HCT116 (cell line): ENCODE results near the gene ZWILCH. TPM values are rescaled to one million over a fixed set of nuclear protein-coding genes. Genes with fewer than 3 reads are reported as not detected.
"Not testable (repeated sequence)": the region's sequence is repeated elsewhere in the genome, so short reads cannot be mapped to it uniquely, and the experiment has no call there.

Experiments used
- ATAC-seq: fragments of 200-7000 bp; cut with Tn5 transposase; 2 replicates; pipeline ENCODE4 v1.9.1; 2020; ENCODE audit warnings: mild to moderate bottlenecking, moderate library complexity
- BruUV-seq: library from RNA; stranded (reverse); fragments of 400-500 nt; replicated peaks from 2 replicates; lab custom pipeline; 2021; lab: Mats Ljungman, UMichigan
- CTCF ChIA-PET: fragments of 300-600 bp; sonication (Branson Sonifier 250); formaldehyde crosslinking; loops from one replicate; lab custom pipeline; 2021; ENCODE audit warnings: antibody characterized with exemption; lab: Charles Lee
- POLR2A ChIA-PET: fragments of 300-600, 350-600 bp; sonication (Branson Sonifier 250); formaldehyde crosslinking; loops from one replicate; lab custom pipeline; 2021; ENCODE audit warnings: antibody characterized with exemption; lab: Charles Lee
- RAD21 ChIA-PET, 2 experiments: fragments of 300-600 bp; sonication (Branson Sonifier 250); formaldehyde crosslinking; loops; one replicate each; lab custom pipeline; 2023; ENCODE audit warnings: low total read pairs in 2 of 2; ENCODE audit not compliant: uncharacterized antibody in 2 of 2, unreplicated experiment in 2 of 2, low non-redundant PET in 1 of 2; lab: Charles Lee
- DNase-seq: peaks from one replicate; pipeline ENCODE4 v3.0.0-alpha.2; 2010; ENCODE audit warnings: low read depth, low spot score
- H2AFZ ChIP-seq: fragments of 200-600 bp; shearing (Covaris generic), sonication (generic); 2 replicates; pipeline ENCODE4 v1.6.1; 2017; ENCODE audit warnings: low read depth, mixed run types, mixed read lengths, antibody characterized with exemption, low read length; ENCODE audit not compliant: poor library complexity, severe bottlenecking
- H3K27ac ChIP-seq: 2 replicates; pipeline ENCODE4 v1.5.1; 2012; ENCODE audit warnings: low read depth, low read length
- H3K27me3 ChIP-seq: fragments of 200-600 bp; sonication (generic); 2 replicates; pipeline ENCODE4 v1.6.1; 2016; ENCODE audit warnings: mixed run types, low read length, mixed read lengths; ENCODE audit not compliant: insufficient read depth
- H3K36me3 ChIP-seq, 2 experiments: fragments of 200-500 bp in 1 of 2; fragments of 200-600 bp in 1 of 2; sonication (Bioruptor generic) in 1 of 2; sonication (generic) in 1 of 2; 2 replicates each; pipeline versions ENCODE4 v1.5.1 to v1.6.1; 2014 to 2016; ENCODE audit warnings: low read length in 2 of 2, inconsistent platforms in 1 of 2, mixed read lengths in 1 of 2, mixed run types in 1 of 2; ENCODE audit not compliant: insufficient read depth in 2 of 2, control insufficient read depth in 1 of 2
- H3K4me1 ChIP-seq, 2 experiments: fragments of 200-600 bp in 1 of 2; sonication (generic) in 1 of 2; 2 replicates each; pipeline versions ENCODE4 v1.5.1 to v1.6.1; 2012 to 2017; ENCODE audit warnings: low read length in 2 of 2, inconsistent platforms in 1 of 2, mild to moderate bottlenecking in 1 of 2, mixed read lengths in 1 of 2, mixed run types in 1 of 2, moderate library complexity in 1 of 2; ENCODE audit not compliant: insufficient read depth in 2 of 2, control insufficient read depth in 1 of 2
- H3K4me2 ChIP-seq: fragments of 200-600 bp; sonication (generic); 2 replicates; pipeline ENCODE4 v1.6.1; 2017; ENCODE audit warnings: mixed run types, low read length, mixed read lengths
- H3K4me3 ChIP-seq, 2 experiments: fragments of 200-600 bp in 1 of 2; sonication (generic) in 1 of 2; replicated peaks in 1 of 2; 2 replicates each; pipeline ENCODE4 v1.5.1; 2011 to 2016; ENCODE audit warnings: low read length in 2 of 2, control low read depth in 1 of 2, low read depth in 1 of 2, mild to moderate bottlenecking in 1 of 2, mixed read lengths in 1 of 2, mixed run types in 1 of 2
- H3K79me2 ChIP-seq: fragments of 200-600 bp; sonication (generic); 2 replicates; pipeline ENCODE4 v1.6.1; 2017; ENCODE audit warnings: mild to moderate bottlenecking, mixed run types, low read length, moderate library complexity, mixed read lengths; ENCODE audit not compliant: insufficient read depth
- H3K9ac ChIP-seq: fragments of 200-600 bp; sonication (generic); 2 replicates; pipeline ENCODE4 v1.6.1; 2016; ENCODE audit warnings: low read length, mixed read lengths
- H3K9me2 ChIP-seq: fragments of 200-600 bp; sonication (generic), shearing (Covaris generic); 2 replicates; pipeline ENCODE4 v1.6.1; 2017; ENCODE audit warnings: mixed run types, mild to moderate bottlenecking, moderate library complexity; ENCODE audit not compliant: insufficient read depth
- H3K9me3 ChIP-seq, 2 experiments: fragments of 200-500 bp in 1 of 2; fragments of 200-600 bp in 1 of 2; sonication (Bioruptor generic) in 1 of 2; sonication (generic) in 1 of 2; 2 replicates each; pipeline ENCODE4 v1.6.1; 2014 to 2017; ENCODE audit warnings: low read length in 2 of 2, mixed read lengths in 2 of 2, inconsistent platforms in 1 of 2, low read depth in 1 of 2, mild to moderate bottlenecking in 1 of 2, mixed run types in 1 of 2, moderate library complexity in 1 of 2; ENCODE audit not compliant: control insufficient read depth in 1 of 2, insufficient read depth in 1 of 2
- H4K20me1 ChIP-seq: fragments of 200-600 bp; sonication (generic), shearing (Covaris generic); 2 replicates; pipeline ENCODE4 v1.6.1; 2017; ENCODE audit warnings: mixed run types, mild to moderate bottlenecking, moderate library complexity; ENCODE audit not compliant: insufficient read depth
- CBX3 ChIP-seq: IDR thresholded peaks from 2 replicates; pipeline ENCODE4 v1.6.1; 2012; ENCODE audit warnings: low read depth
- CEBPB ChIP-seq: IDR thresholded peaks from 2 replicates; pipeline ENCODE4 v1.6.1; 2012; ENCODE audit warnings: low read depth
- ELF1 ChIP-seq: IDR thresholded peaks from 2 replicates; pipeline ENCODE4 v1.6.1; 2012; ENCODE audit warnings: low read depth, borderline replicate concordance
- EZH2 ChIP-seq: fragments of 200-600 bp; sonication (generic); IDR thresholded peaks from 2 replicates; pipeline ENCODE4 v1.6.1; 2017; ENCODE audit warnings: antibody characterized with exemption, mixed run types
- EZH2phosphoT487 ChIP-seq: fragments of 200-600 bp; IDR thresholded peaks from 2 replicates; pipeline ENCODE4 v1.6.1; 2018; ENCODE audit warnings: antibody characterized with exemption, borderline replicate concordance
- FOSL1 ChIP-seq: IDR thresholded peaks from 2 replicates; pipeline ENCODE4 v1.6.1; 2012; ENCODE audit warnings: low read depth
- POLR2A ChIP-seq: IDR thresholded peaks from 2 replicates; pipeline ENCODE4 v1.7.0; 2011; ENCODE audit warnings: borderline replicate concordance; ENCODE audit not compliant: insufficient read depth, insufficient read length; ENCODE audit errors: extremely low read depth
- POLR2AphosphoS5 ChIP-seq: IDR thresholded peaks from 2 replicates; pipeline ENCODE4 v1.6.1; 2011; ENCODE audit warnings: mild to moderate bottlenecking, low read depth, low read length, moderate library complexity
- RAD21 ChIP-seq: IDR thresholded peaks from 2 replicates; pipeline ENCODE4 v1.6.1; 2012; ENCODE audit warnings: low read depth, mild to moderate bottlenecking
- SIN3A ChIP-seq: IDR thresholded peaks from 2 replicates; pipeline ENCODE4 v1.6.1; 2012; ENCODE audit warnings: low read depth
- SP1 ChIP-seq: IDR thresholded peaks from 2 replicates; pipeline ENCODE4 v1.6.1; 2012; ENCODE audit warnings: low read depth
- SRF ChIP-seq: IDR thresholded peaks from 2 replicates; pipeline ENCODE4 v1.6.1; 2012; ENCODE audit warnings: low read depth
- TCF7L2 ChIP-seq: IDR thresholded peaks from 2 replicates; pipeline ENCODE4 v1.7.0; 2011; ENCODE audit warnings: borderline replicate concordance, inconsistent platforms; ENCODE audit not compliant: insufficient read depth, insufficient read length; ENCODE audit errors: extremely low read depth
- YY1 ChIP-seq: IDR thresholded peaks from 2 replicates; pipeline ENCODE4 v1.6.1; 2011; ENCODE audit warnings: low read length, low read depth, moderate library complexity, mild to moderate bottlenecking; ENCODE audit not compliant: insufficient replicate concordance; ENCODE audit errors: extremely low read depth
- ZFX ChIP-seq: fragments of 450-650 bp; IDR thresholded peaks from 2 replicates; pipeline ENCODE4 v1.6.1; 2017
- ZNF274 ChIP-seq: fragments of 200-500 bp; sonication (Bioruptor generic); IDR thresholded peaks from 2 replicates; pipeline ENCODE4 v1.6.1; 2014; ENCODE audit warnings: mild to moderate bottlenecking, low read depth, low read length, inconsistent platforms
- intact Hi-C: fragments of 100-400 bp; cut with micrococcal nuclease; formaldehyde crosslinking; loops from 2 replicates; pipeline ENCODE4 v1.10.0; 2022
- total RNA-seq: library from RNA; stranded (reverse); gene quantifications from one replicate; pipeline ENCODE4 v1.2.1, GENCODE V29; 2021; ENCODE audit not compliant: unreplicated experiment
- TF ChIP-seq, protein P1 (sequence below): IDR thresholded peaks from 2 replicates; pipeline ENCODE4 v1.6.1; 2011; ENCODE audit warnings: mild to moderate bottlenecking, low read length, moderate library complexity; ENCODE audit not compliant: insufficient replicate concordance; ENCODE audit errors: extremely low read depth
- TF ChIP-seq, protein P2 (sequence below), 3 experiments: fragments of 200-600 bp in 1 of 3; sonication (generic) in 1 of 3; IDR thresholded peaks in 2 of 3; conservative IDR thresholded peaks in 1 of 3; 2 replicates each; pipeline ENCODE4 v1.5.1; 2012 to 2017; ENCODE audit warnings: low read depth in 2 of 3, low read length in 2 of 3, antibody characterized with exemption in 1 of 3, borderline replicate concordance in 1 of 3, control low read depth in 1 of 3, mild to moderate bottlenecking in 1 of 3, mixed read lengths in 1 of 3, mixed run types in 1 of 3, moderate library complexity in 1 of 3; ENCODE audit not compliant: insufficient read depth in 1 of 3
- TF ChIP-seq, protein P3 (sequence below): IDR thresholded peaks from 2 replicates; pipeline ENCODE4 v1.6.1; 2012
- TF ChIP-seq, protein P4 (sequence below): IDR thresholded peaks from 2 replicates; pipeline ENCODE4 v1.6.1; 2012

The ZWILCH gene
- total RNA-seq, 1 experiment from 2014 or later: 25.8 TPM

DNA sequence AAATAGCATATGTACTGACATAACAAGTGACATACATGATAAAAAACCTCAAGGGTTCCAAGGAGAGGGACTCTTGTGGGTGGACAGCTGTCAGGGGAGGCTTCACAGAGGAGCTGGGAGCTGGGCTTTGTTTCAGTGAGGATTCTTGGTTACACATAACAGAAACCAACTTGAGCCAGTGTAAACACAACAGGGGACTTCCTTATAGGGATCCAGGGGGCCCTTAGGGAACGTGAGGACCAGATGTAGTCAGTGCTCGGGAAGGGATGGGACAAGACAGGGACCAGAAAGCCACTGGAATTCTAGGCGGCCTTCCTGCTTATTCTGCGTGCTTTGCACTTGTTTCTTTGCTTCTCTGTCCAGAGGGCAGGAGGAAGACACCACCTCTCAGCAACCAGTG is 42.5 kb upstream of the ZWILCH start:
- no peaks in the 10 kb centered on the region for H3K79me2 ChIP-seq
- BruUV-seq: no TSS peak
- TF ChIP-seq ZFX (no peak), SRF (no peak), CEBPB (no peak), FOSL1 (no peak), SIN3A (no peak), RAD21 (no peak), ZNF274 (no peak), ELF1 (no peak), POLR2A (no peak), SP1 (no peak), CBX3 (no peak), EZH2 (no peak), POLR2AphosphoS5 (no peak), TCF7L2 (no peak), YY1 (no peak), EZH2phosphoT487 (no peak)
- TF ChIP-seq, protein P1, sequence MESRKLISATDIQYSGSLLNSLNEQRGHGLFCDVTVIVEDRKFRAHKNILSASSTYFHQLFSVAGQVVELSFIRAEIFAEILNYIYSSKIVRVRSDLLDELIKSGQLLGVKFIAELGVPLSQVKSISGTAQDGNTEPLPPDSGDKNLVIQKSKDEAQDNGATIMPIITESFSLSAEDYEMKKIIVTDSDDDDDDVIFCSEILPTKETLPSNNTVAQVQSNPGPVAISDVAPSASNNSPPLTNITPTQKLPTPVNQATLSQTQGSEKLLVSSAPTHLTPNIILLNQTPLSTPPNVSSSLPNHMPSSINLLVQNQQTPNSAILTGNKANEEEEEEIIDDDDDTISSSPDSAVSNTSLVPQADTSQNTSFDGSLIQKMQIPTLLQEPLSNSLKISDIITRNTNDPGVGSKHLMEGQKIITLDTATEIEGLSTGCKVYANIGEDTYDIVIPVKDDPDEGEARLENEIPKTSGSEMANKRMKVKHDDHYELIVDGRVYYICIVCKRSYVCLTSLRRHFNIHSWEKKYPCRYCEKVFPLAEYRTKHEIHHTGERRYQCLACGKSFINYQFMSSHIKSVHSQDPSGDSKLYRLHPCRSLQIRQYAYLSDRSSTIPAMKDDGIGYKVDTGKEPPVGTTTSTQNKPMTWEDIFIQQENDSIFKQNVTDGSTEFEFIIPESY: no peak
- TF ChIP-seq, protein P2, sequence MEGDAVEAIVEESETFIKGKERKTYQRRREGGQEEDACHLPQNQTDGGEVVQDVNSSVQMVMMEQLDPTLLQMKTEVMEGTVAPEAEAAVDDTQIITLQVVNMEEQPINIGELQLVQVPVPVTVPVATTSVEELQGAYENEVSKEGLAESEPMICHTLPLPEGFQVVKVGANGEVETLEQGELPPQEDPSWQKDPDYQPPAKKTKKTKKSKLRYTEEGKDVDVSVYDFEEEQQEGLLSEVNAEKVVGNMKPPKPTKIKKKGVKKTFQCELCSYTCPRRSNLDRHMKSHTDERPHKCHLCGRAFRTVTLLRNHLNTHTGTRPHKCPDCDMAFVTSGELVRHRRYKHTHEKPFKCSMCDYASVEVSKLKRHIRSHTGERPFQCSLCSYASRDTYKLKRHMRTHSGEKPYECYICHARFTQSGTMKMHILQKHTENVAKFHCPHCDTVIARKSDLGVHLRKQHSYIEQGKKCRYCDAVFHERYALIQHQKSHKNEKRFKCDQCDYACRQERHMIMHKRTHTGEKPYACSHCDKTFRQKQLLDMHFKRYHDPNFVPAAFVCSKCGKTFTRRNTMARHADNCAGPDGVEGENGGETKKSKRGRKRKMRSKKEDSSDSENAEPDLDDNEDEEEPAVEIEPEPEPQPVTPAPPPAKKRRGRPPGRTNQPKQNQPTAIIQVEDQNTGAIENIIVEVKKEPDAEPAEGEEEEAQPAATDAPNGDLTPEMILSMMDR (IDR thresholded peaks at IDR 0.05 in 2 of 3, conservative IDR thresholded peaks at IDR 0.05 in 1 of 3; ENCODE audit: borderline replicate concordance in 1 of 3, insufficient read depth in 1 of 3, low read depth in 2 of 3, low read length in 2 of 3): no peak
- TF ChIP-seq, protein P3, sequence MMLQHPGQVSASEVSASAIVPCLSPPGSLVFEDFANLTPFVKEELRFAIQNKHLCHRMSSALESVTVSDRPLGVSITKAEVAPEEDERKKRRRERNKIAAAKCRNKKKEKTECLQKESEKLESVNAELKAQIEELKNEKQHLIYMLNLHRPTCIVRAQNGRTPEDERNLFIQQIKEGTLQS: no peak
- TF ChIP-seq, protein P4, sequence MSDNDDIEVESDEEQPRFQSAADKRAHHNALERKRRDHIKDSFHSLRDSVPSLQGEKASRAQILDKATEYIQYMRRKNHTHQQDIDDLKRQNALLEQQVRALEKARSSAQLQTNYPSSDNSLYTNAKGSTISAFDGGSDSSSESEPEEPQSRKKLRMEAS: no peak
- intact Hi-C loops: no loop called here
- no peaks in the 10 kb centered on the region for H3K9me2 ChIP-seq
- H3K36me3 ChIP-seq: no peaks in the 10 kb centered on the region
- H3K4me2 ChIP-seq: peak overlapping the region; percentile 60
- no peaks in the 10 kb centered on the region for H3K9me3 ChIP-seq
- no peak for DNase-seq
- no peak for ATAC-seq
- H2AFZ ChIP-seq: no peak overlapping the region
- no peak overlapping the region for H3K27ac ChIP-seq
- ChIA-PET RAD21 (interaction anchor here in 1 of 2 experiments (0.6 to 0.7 kb wide), 2 partner anchors 158 to 665 kb away, joined by 3 to 4 read pairs; no protein-coding TSS in a partner anchor), CTCF (no interaction called here), POLR2A (interaction anchor here (1.5 kb wide), 1 partner anchor 8 kb away, joined by 7 read pairs; no protein-coding TSS in a partner anchor)
- no peak overlapping the region for H3K9ac ChIP-seq
- no peak overlapping the region for H3K4me3 ChIP-seq
- H4K20me1 ChIP-seq: no peaks in the 10 kb centered on the region
- peaks cover 31 to 51% of the 10 kb centered on the region in 2 experiments for H3K4me1 ChIP-seq
- H3K27me3 ChIP-seq: no peaks in the 10 kb centered on the region

DNA sequence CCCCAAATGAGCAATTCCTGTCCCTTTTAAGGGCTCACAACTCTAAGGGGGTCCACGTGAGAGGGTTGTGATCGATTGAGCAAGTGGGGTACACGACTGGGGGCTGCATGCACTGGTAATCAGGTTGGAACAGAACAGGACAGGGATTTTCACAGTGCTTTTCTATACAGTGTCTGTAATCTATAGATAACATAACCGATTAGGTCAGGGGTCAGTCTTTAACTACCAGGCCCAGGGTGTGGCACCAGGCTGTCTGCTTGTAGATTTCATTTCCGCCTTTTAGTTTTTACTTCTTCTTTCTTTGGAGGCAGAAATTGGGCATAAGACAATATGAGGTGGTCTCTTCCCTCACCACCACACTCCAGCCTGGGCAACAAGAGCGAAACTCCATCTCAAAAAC is 39.8 kb upstream of the ZWILCH start:
- CTCF ChIA-PET, H3K9ac ChIP-seq, H3K27ac ChIP-seq, H3K36me3 ChIP-seq, H3K27me3 ChIP-seq, H2AFZ ChIP-seq, BruUV-seq, H3K79me2 ChIP-seq, intact Hi-C loops, POLR2A ChIA-PET, ATAC-seq, H3K9me3 ChIP-seq, DNase-seq, H3K4me3 ChIP-seq, RAD21 ChIA-PET, H3K9me2 ChIP-seq, H4K20me1 ChIP-seq, H3K4me2 ChIP-seq: not testable (repeated sequence)
- peaks cover 21 to 26% of the 10 kb centered on the region in 2 experiments for H3K4me1 ChIP-seq
